GM04504 (cell line): ENCODE data around the gene ITGB6.

Experiments
- DNase-seq: peaks from one replicate; pipeline ENCODE4 v3.0.0-alpha.2; 2012; ENCODE audit warnings: low read depth

ITGB6 gene

GRCh38 chr2:160050147-160050546 lies 149.9 kb downstream of the ITGB6 start:
- DNase-seq: no peak
